Uterus (tissue), 2 donors: ENCODE results near the gene ROCK2.

ENCODE experiments used
- CTCF ChIP-seq, 4 experiments: fragments of 200-600 bp in 2 of 4; fragments of 450-650 bp in 2 of 4; sonication (generic) in 2 of 4; IDR thresholded peaks; one replicate each; pipeline ENCODE4 v1.5.1; 2016 to 2019; ENCODE audit warnings: antibody characterized with exemption in 4 of 4, mild to moderate bottlenecking in 2 of 4, moderate library complexity in 1 of 4
- POLR2A ChIP-seq, 2 donors: fragments of 450-650 bp; IDR thresholded peaks; one replicate each; pipeline ENCODE4 v1.6.1; 2016; ENCODE audit warnings: antibody characterized with exemption in 2 of 2, mild to moderate bottlenecking in 1 of 2, moderate library complexity in 1 of 2

DNA sequence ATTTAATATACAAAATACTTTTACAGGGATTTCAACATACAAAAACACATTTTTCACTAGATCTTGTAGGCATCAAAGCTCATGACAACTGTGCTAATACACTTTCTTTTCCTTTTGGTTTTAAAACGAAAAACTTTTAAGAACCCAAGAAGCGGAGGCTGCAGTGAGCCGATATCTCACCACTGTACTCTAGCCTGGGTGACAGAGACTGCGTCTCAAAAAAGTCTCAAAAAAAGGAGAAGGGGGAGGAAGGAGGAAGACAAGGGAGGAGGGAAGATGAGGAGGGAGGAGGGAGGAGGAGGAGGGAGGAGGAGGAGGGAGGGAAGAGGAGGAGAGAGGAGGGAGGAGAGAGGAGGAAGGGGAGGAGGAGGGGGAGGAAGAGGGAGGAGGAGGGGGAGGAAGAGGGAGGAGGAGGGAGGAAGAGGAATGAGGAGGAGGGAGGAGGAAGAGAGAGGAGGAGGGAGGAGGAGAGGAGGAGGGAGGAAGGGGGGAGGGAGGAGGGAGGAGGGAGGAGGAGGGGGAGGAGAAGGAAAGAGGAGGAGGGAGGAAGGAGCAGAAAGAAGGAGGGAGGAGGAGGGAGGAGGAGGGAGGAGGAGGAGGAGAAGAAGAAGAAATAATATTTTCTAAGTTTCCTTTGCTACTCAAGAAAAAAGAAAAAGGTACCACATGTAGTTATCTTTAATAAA is 13.8 kb downstream of the ROCK2 start:
- TF ChIP-seq CTCF (IDR thresholded peaks at IDR 0.05) (no peak), POLR2A (IDR thresholded peaks at IDR 0.05) (no peak)
